ENCODE results near the gene TAF8. TPM values are rescaled to one million over a fixed set of nuclear protein-coding genes. Genes with fewer than 3 reads are reported as not detected.
A peak's percentile ranks its signal among the peaks of the same experiment; 100 is the strongest.

The TAF8 gene
- total RNA-seq, 1 experiment from 2014 or later, result 17.9 TPM

GRCh38 chr6:42046464-42047212 lies 3.7 kb upstream of the TAF8 start:
- DNase-seq (ENCODE audit: low read depth, low spot score), result no peak
- in situ Hi-C loops (cut with HindIII; ENCODE audit: low pct_unique_long_range_greater_than_20kb, low sequenced_read_pairs), result no loop called here

GRCh38 chr6:42047213-42047590 lies 3.1 kb upstream of the TAF8 start:
- DNase-seq (ENCODE audit: low read depth, low spot score), result no peak
- in situ Hi-C loops (cut with HindIII; ENCODE audit: low pct_unique_long_range_greater_than_20kb, low sequenced_read_pairs), result no loop called here

GRCh38 chr6:42047790-42048405 lies 2.4 kb upstream of the TAF8 start:
- in situ Hi-C loops (cut with HindIII; ENCODE audit: low pct_unique_long_range_greater_than_20kb, low sequenced_read_pairs), result no loop called here
- no peak for DNase-seq (ENCODE audit: low read depth, low spot score)

- no peak for DNase-seq (ENCODE audit: low read depth, low spot score)
- in situ Hi-C loops (cut with HindIII; ENCODE audit: low pct_unique_long_range_greater_than_20kb, low sequenced_read_pairs), result no loop called here
These were observed 1.1 kb upstream of the TAF8 start for GRCh38 chr6:42049116-42049809.

GRCh38 chr6:42049948-42050296 lies 402 bp upstream of the TAF8 start:
- DNase-seq (ENCODE audit: low read depth, low spot score), result no peak
- in situ Hi-C loops (cut with HindIII; ENCODE audit: low pct_unique_long_range_greater_than_20kb, low sequenced_read_pairs), result no loop called here

GRCh38 chr6:42051268-42051653 lies 937 bp downstream of the TAF8 start:
- DNase-seq (ENCODE audit: low read depth, low spot score), result no peak
- in situ Hi-C loops (cut with HindIII; ENCODE audit: low pct_unique_long_range_greater_than_20kb, low sequenced_read_pairs), result no loop called here

GRCh38 chr6:42053601-42054000 lies 3.3 kb downstream of the TAF8 start:
- in situ Hi-C loops (cut with HindIII; ENCODE audit: low pct_unique_long_range_greater_than_20kb, low sequenced_read_pairs), result no loop called here
- no peak for DNase-seq (ENCODE audit: low read depth, low spot score)

- in situ Hi-C loops (cut with HindIII; ENCODE audit: low pct_unique_long_range_greater_than_20kb, low sequenced_read_pairs), result no loop called here
- no peak for DNase-seq (ENCODE audit: low read depth, low spot score)
These were observed 9.4 kb downstream of the TAF8 start for GRCh38 chr6:42059743-42060142.

GRCh38 chr6:42066156-42066675 lies 15.9 kb downstream of the TAF8 start:
- in situ Hi-C loops (cut with HindIII; ENCODE audit: low pct_unique_long_range_greater_than_20kb, low sequenced_read_pairs), result no loop called here
- DNase-seq (ENCODE audit: low read depth, low spot score), result peak; percentile 85

- DNase-seq (ENCODE audit: low read depth, low spot score), result no peak
- in situ Hi-C loops (cut with HindIII; ENCODE audit: low pct_unique_long_range_greater_than_20kb, low sequenced_read_pairs), result no loop called here
These were observed 17.8 kb downstream of the TAF8 start for GRCh38 chr6:42068173-42068572.

- no peak for DNase-seq (ENCODE audit: low read depth, low spot score)
- in situ Hi-C loops (cut with HindIII; ENCODE audit: low pct_unique_long_range_greater_than_20kb, low sequenced_read_pairs), result no loop called here
These were observed 18.7 kb downstream of the TAF8 start for GRCh38 chr6:42068872-42069522.

GRCh38 chr6:42071881-42072583 lies 21.7 kb downstream of the TAF8 start:
- DNase-seq (ENCODE audit: low read depth, low spot score), result no peak
- in situ Hi-C loops (cut with HindIII; ENCODE audit: low pct_unique_long_range_greater_than_20kb, low sequenced_read_pairs), result no loop called here

- in situ Hi-C loops (cut with HindIII; ENCODE audit: low pct_unique_long_range_greater_than_20kb, low sequenced_read_pairs), result no loop called here
- DNase-seq (ENCODE audit: low read depth, low spot score), result no peak
These were observed 23.0 kb downstream of the TAF8 start for GRCh38 chr6:42073287-42073686.

- peak; percentile 80 for DNase-seq (ENCODE audit: low read depth, low spot score)
- in situ Hi-C loops (cut with HindIII; ENCODE audit: low pct_unique_long_range_greater_than_20kb, low sequenced_read_pairs), result no loop called here
These were observed 25.0 kb downstream of the TAF8 start for GRCh38 chr6:42075159-42075838.

- in situ Hi-C loops (cut with HindIII; ENCODE audit: low pct_unique_long_range_greater_than_20kb, low sequenced_read_pairs), result no loop called here
- no peak for DNase-seq (ENCODE audit: low read depth, low spot score)
These were observed 28.1 kb downstream of the TAF8 start for GRCh38 chr6:42078386-42078785.

- DNase-seq (ENCODE audit: low read depth, low spot score), result no peak
- in situ Hi-C loops (cut with HindIII; ENCODE audit: low pct_unique_long_range_greater_than_20kb, low sequenced_read_pairs), result no loop called here
These were observed 29.7 kb downstream of the TAF8 start for GRCh38 chr6:42079941-42080464.

- in situ Hi-C loops (cut with HindIII; ENCODE audit: low pct_unique_long_range_greater_than_20kb, low sequenced_read_pairs), result no loop called here
- no peak for DNase-seq (ENCODE audit: low read depth, low spot score)
These were observed 33.2 kb downstream of the TAF8 start for GRCh38 chr6:42083530-42083929.
